ENCODE results near the gene ATP9B.

- TF ChIP-seq CTCF (IDR thresholded peaks at IDR 0.05; ENCODE audit: low read depth, low read length, missing input control) (no peak), TAF1 (conservative IDR thresholded peaks at IDR 0.05) (no peak), ZBTB33 (IDR thresholded peaks at IDR 0.05) (no peak), JUND (IDR thresholded peaks at IDR 0.05) (no peak), GABPA (IDR thresholded peaks at IDR 0.05 in 1 of 2, conservative IDR thresholded peaks at IDR 0.05 in 1 of 2) (no peak), RAD21 (IDR thresholded peaks at IDR 0.05) (no peak), HNF4A (conservative IDR thresholded peaks at IDR 0.05) (no peak), YY1 (IDR thresholded peaks at IDR 0.05) (no peak), MAX (IDR thresholded peaks at IDR 0.05) (no peak), ATF3 (IDR thresholded peaks at IDR 0.05) (no peak), RXRA (IDR thresholded peaks at IDR 0.05) (no peak)
These were observed 25.9 kb upstream of the ATP9B start for GRCh38 chr18:79043288-79043687.

Measured in liver (tissue), 3 donors.